GM12872 (cell line): Measurements from ENCODE around the gene CCL15.

ENCODE experiments used
- TF ChIP-seq, protein P1 (sequence below): IDR thresholded peaks from 3 replicates; pipeline ENCODE4 v1.5.1; 2011; ENCODE audit warnings: low read depth, mild to moderate bottlenecking, low read length, moderate library complexity; ENCODE audit not compliant: insufficient read depth

The CCL15 gene

DNA sequence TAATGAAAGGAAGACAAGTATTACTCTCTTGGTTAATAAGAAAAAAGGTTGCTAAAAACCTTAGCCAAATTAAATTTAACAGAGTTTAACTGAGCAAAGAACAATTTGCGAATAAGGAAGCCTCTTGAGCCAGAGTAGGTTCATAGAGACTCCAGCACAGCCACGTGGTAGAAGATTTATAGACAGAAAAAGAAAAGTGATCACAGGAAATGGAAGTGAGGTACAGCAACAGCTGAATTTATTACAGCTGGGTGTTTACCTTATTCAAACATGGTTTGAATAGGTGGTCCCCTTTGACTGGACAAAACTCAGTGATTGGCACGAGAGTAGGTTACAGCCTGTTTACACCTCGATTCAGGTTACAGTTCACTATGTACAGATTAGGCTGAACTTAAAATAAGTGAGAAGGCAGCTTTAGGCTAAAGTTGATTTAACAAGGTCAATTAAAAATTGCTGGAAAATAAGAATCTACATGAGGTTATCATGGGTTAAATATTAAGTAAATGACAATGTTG is 3.3 kb upstream of the CCL15 start:
- TF ChIP-seq, protein P1, sequence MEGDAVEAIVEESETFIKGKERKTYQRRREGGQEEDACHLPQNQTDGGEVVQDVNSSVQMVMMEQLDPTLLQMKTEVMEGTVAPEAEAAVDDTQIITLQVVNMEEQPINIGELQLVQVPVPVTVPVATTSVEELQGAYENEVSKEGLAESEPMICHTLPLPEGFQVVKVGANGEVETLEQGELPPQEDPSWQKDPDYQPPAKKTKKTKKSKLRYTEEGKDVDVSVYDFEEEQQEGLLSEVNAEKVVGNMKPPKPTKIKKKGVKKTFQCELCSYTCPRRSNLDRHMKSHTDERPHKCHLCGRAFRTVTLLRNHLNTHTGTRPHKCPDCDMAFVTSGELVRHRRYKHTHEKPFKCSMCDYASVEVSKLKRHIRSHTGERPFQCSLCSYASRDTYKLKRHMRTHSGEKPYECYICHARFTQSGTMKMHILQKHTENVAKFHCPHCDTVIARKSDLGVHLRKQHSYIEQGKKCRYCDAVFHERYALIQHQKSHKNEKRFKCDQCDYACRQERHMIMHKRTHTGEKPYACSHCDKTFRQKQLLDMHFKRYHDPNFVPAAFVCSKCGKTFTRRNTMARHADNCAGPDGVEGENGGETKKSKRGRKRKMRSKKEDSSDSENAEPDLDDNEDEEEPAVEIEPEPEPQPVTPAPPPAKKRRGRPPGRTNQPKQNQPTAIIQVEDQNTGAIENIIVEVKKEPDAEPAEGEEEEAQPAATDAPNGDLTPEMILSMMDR, result no peak

DNA sequence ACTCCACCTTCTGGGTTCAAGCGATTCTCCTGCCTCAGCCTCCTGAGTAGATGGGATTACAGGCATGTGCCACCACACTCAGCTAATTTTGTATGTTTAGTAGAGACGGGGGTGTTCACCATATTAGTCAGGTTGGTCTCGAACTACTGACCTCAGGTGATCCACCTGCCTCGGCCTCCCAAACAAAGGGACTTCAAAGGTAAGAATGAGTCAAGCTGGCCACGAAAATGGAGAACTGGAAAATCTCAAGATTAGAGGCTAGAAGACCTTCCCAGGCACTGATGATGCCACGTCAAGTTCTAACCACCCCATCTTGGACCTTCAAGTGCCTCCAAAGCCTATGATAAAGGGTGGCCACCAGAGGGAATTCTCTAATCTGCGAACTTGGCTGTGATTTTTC is 1.3 kb upstream of the CCL15 start:
- TF ChIP-seq, protein P1, result no peak

DNA sequence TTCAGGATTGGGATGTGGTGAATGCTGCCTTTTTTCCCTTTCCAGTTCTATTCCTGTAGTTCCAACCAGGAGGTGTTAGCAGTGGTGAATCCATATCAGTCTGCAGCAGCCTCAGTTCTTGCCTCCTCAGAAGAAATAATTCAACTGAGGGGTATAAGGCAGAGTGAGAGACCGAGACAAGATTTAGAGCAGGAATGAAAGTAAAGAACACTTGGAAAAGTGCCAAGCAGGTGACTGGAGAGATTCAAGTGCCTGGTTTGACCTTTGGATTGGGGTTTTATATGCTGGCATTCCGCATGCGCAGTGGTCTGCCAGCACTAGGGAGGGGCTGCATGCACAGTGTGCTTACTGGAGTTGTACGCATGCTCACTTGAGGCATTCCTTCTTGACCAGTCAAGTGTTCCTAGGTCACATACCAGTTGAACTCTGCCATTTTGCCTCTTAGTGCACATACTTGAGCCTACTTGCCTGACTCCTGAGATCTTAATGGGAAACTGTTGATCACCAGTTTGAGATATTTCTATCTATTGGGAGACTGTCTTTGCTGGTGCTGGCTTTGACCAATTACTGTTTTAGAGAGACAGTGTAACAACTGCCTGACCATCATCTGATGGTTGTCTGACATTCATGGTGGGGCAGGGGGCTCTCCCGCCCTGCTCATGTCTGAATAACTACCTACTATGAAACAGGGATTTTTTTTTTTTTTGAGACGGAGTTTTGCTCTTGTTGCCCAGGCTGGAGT is 680 bp upstream of the CCL15 start:
- TF ChIP-seq, protein P1, result no peak

DNA sequence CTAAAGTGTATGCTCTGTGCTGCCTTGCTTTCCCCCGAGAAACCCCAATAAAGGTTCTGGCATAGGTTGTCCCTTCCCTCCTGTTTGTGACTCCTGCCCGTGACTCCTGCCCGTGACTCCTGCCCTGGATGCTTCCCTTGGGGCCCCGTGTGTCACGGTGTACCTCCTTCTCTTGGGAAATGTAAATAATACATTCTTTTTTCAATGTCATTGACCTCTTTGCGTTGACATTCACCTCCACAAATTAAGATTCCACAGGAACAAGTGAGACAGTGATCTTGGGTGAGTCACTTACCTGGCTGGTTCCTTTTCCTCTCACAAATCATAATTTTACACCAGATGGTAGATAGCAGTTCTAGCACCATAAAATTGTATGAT is 632 bp downstream of the CCL15 start:
- TF ChIP-seq, protein P1, result no peak

DNA sequence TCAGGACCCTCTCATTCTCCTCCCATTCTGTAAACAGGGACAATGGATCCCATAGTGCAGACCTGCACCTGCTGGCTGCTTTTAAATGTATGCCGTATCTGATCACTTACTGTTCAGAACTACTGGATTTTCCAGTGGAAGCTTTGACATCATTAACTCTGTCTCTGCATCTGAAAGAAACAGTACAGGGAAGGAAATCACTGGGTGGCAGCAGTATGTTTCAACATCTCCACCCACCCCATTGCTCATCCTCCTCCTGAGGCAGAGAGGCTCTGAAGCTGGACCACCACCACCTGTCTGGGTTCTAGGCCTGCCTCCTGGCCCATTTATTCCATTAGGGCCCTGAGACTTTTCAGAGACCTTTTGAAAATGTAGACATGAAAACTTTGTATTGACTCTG is 2.6 kb downstream of the CCL15 start:
- TF ChIP-seq, protein P1, result no peak

DNA sequence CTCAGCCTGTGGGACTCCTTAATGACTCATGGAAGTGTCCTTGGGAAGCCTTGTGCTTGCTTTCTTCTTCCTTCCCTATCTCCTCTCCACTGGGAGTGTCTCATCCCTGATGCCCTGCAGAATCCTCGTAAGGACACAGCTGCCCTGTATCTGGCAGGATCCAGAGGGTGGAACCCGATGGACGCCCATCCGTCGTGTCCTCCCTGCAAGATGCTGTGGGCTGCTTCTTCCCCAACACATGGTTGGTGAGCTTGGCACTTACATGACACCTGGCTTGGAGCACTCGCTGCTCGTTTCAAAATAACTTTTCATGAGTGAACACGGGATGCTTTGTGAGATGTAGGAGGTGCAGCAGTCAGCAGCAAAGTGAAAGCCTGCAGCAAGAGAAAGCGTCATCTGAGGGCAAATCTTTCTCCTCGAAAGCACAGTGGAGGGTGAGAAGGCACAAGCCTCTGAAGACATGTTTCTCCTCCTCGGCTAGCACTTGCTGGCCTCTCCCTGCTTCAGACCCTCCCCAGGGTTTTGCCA is 3.3 kb downstream of the CCL15 start:
- TF ChIP-seq, protein P1, result no peak

DNA sequence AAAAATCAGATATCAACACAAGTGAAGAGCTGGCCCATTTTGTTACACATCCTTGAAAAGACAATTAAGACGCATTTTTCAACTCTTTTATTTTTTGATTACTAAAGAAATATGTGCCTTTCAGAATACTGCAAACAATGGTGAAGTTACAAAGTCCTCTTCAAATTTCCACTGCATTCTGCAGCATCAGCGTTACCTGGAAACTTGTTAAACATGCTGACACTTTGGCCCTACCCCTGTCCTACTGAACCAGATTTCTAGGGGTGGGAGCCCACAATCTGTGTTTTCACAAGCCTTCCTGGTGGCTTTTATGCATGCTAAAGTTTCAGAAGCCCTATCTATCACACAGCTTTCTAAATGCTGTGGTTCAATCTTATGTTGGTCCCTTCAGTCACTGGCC is 10.3 kb downstream of the CCL15 start:
- TF ChIP-seq, protein P1, result no peak
